PFSK-1 (cell line): ENCODE results near the gene FAF1.

Source experiments
- POLR2AphosphoS5 ChIP-seq: IDR thresholded peaks from 2 replicates; pipeline ENCODE4 v1.6.1; 2012; ENCODE audit warnings: low read depth, mild to moderate bottlenecking, control low read depth, low read length, moderate library complexity
- TAF1 ChIP-seq: IDR thresholded peaks from 2 replicates; pipeline ENCODE4 v1.6.1; 2012; ENCODE audit warnings: low read length, control low read depth, borderline replicate concordance; ENCODE audit not compliant: insufficient read depth

DNA sequence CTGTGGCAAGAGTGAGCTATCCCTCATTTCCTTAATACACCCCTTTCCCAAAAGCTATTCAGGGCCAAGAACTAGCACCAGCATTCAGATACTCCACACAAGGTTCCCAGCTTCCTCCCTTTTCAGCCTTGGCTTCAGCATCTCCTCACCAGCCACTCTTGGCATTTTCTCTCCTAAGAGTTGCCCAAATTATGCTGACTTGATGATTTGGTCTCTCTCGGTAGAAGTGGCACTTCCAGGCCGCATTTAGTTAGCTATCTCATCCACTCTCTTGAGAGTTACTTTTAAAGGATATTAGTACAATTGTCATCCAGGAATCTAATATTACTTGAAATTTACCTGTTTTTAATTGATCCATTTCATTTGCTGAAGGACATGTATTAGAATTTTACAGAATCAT lies 337.8 kb downstream of the FAF1 start:
- TF ChIP-seq POLR2AphosphoS5 (no peak), TAF1 (no peak)
